RWPE1 (cell line): Measurements from ENCODE around the gene SPINK13.

Experiments used
- CTCF ChIA-PET: fragments of 350-600 bp; sonication (Branson Sonifier 250); formaldehyde crosslinking; extraction: SDS; loops from one replicate; lab custom pipeline; 2021; lab: Yijun Ruan, JAX
- POLR2A ChIA-PET: fragments of 400-600 bp; formaldehyde crosslinking; extraction: SDS; loops from one replicate; lab custom pipeline; 2020; ENCODE audit warnings: antibody characterized with exemption; ENCODE audit not compliant: low non-redundant PET; lab: Yijun Ruan, JAX
- DNase-seq: peaks from one replicate; pipeline ENCODE4 v3.0.0; 2012; ENCODE audit warnings: low spot score
- H3K27ac ChIP-seq: fragments of 450-650 bp; 2 replicates; pipeline ENCODE4 v1.5.1; 2017
- TF ChIP-seq, protein P1 (sequence below): fragments of 450-650 bp; conservative IDR thresholded peaks from 2 replicates; pipeline ENCODE4 v1.5.1; 2017; ENCODE audit warnings: low read depth, mild to moderate bottlenecking

SPINK13 gene

DNA sequence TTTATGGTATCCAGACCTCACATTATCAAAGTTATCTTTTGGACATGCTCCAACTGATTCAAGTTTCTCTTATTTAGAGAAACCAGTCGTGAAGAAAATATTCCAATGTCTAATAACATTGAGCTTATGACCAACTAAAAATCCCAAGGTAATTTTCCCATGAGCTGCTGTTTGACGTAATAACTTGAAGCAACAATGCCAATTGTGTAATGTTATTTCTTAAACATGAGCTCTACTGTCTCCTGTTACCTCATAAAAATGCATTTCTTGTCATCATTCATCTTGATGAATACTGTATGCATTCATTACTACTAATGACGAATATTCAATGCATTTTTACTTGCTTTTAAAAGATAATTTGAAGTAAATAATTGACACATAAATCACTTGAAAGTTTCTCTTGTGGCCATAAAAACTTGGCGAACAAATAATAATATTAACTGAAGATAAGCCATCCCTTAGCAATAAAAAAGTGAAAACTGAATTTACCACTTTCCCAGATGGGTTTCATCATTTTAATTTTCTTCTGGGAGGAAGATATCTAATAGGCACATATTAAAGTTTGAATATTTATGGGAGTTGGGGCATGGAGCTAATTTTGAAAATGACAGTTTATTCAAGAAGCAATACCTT, 30.7 kb upstream of the SPINK13 start:
- TF ChIP-seq, protein P1, sequence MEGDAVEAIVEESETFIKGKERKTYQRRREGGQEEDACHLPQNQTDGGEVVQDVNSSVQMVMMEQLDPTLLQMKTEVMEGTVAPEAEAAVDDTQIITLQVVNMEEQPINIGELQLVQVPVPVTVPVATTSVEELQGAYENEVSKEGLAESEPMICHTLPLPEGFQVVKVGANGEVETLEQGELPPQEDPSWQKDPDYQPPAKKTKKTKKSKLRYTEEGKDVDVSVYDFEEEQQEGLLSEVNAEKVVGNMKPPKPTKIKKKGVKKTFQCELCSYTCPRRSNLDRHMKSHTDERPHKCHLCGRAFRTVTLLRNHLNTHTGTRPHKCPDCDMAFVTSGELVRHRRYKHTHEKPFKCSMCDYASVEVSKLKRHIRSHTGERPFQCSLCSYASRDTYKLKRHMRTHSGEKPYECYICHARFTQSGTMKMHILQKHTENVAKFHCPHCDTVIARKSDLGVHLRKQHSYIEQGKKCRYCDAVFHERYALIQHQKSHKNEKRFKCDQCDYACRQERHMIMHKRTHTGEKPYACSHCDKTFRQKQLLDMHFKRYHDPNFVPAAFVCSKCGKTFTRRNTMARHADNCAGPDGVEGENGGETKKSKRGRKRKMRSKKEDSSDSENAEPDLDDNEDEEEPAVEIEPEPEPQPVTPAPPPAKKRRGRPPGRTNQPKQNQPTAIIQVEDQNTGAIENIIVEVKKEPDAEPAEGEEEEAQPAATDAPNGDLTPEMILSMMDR, result no peak
- ChIA-PET POLR2A (no interaction called here), CTCF (interaction anchor here (0.7 kb wide), 1 partner anchor 30 kb away, joined by 3 read pairs; no protein-coding TSS in a partner anchor)
- no peak for DNase-seq
- H3K27ac ChIP-seq, result no peak overlapping the region

DNA sequence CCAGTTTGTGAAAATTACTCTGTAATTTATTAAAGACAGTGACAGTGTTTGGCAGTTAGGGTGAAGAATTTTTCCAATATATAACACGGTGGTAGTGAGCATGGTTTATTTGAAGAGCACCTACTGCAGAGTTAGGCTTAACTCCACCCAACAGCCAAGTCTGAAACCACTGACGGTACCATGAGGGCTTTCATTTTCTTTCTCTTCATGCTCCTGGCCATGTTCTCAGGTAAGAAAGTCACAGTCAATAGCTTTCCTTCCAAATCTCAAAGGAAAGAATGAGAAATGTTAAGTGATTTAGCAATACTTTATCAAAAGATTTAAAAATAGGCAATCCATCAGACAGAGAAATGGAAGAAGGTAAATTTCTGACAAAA, 30.2 kb upstream of the SPINK13 start, which contains the start of gene MARCOL:
Gene MARCOL, plus strand, starts transcription at position 108 of the 377 bp plus-strand sequence. Its CDS starts 73 bp downstream, at position 181.
- POLR2A ChIA-PET, result no interaction called here
- no peak within 1 kb of the TSS for H3K27ac ChIP-seq
- DNase-seq, result no peak
- TF ChIP-seq, protein P1, result no peak
- CTCF ChIA-PET, result no interaction called here

DNA sequence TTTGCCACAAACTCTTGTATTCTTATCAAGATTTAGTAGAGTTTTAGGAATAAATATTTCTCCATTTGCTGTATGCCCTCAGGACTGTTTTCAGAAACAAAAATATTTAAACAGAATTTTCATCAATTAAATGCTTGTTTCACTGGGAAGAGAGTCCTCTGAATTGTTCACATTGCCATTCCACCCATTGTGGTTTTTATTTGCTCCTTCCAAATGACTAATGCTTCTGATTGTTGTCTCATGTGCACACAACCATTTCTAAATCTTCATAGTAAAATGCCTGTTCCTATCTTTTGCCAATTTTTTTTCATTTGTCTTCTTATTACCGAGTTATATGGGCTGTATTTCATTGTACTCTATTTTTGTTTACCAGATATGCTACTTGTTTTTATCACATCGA, 19.7 kb upstream of the SPINK13 start:
- no peak overlapping the region for H3K27ac ChIP-seq
- CTCF ChIA-PET, result no interaction called here
- POLR2A ChIA-PET, result no interaction called here
- DNase-seq, result no peak
- TF ChIP-seq, protein P1, result no peak

DNA sequence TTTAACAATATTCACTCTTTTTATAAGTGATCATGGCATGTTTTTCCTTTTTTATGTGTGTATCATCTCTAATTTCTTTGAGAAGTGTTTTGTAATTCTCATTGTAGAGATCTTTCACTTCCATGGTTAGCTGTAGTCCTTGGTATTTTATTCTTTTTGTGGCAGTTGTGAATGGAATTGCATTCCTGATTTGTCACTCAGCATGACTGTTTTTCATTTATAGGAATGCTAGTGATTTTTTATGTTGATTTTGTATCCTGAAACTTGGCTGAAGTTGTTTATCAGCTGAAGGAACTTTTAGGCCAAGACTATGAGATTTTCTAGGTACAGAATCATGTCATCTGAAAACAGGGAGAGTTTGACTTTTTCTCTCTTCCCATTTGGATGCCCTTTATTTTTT, 13.1 kb upstream of the SPINK13 start:
- CTCF ChIA-PET, result interaction anchor here (0.8 kb wide), 1 partner anchor 108 kb away, joined by 3 read pairs; no protein-coding TSS in a partner anchor
- no peak for DNase-seq
- POLR2A ChIA-PET, result no interaction called here
- no peak overlapping the region for H3K27ac ChIP-seq
- TF ChIP-seq, protein P1, result no peak

DNA sequence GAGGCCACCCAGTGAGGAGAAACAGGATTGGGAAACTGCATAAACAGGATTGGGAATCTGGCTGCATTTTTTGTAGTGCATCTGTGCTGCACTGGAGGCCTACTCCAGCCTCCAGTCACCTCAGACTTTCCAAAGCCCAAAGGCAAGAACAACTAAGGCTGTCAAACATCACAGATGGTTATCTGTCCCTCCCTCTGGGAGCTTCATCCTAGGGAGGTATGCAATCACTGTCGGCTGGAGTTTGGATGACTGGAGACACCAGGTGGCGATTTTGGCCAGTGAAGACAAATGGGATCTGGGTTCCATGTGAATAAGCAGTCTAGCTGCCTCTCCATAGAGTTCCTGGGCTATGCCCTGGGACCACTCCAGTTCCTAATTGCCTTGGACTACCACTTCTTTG, 9.3 kb upstream of the SPINK13 start:
- no peak for DNase-seq
- CTCF ChIA-PET, result interaction anchor here (0.5 kb wide), 1 partner anchor 31 kb away, joined by 3 read pairs; no protein-coding TSS in a partner anchor
- POLR2A ChIA-PET, result no interaction called here
- no peak overlapping the region for H3K27ac ChIP-seq
- TF ChIP-seq, protein P1, result no peak

DNA sequence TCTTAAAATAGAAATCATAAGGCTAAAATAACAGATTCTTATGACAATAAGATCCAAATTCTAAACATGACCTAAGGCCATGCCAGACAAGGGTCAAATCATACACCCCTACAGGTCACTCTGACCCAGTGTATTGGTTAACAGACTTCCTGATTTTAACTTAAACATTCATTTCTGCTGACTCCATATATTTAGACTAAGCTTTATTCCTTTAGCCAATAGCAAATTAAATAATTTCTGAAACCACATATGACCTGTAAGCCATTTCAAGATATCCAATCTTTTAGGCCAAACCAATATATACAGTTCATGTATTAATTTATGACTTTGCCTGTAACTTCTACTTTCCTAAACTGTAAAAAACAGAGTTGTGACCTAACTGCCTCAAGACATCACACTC, 7.4 kb upstream of the SPINK13 start:
- no peak overlapping the region for H3K27ac ChIP-seq
- ChIA-PET POLR2A (no interaction called here), CTCF (no interaction called here)
- TF ChIP-seq, protein P1, result no peak
- no peak for DNase-seq
